Loucy (cell line): Measurements from ENCODE around the gene CD68.
"Not testable (repeated sequence)": the region's sequence is repeated elsewhere in the genome, so short reads cannot be mapped to it uniquely, and the experiment has no call there.

Experiments
- EZH2phosphoT487 ChIP-seq: fragments of 200-600 bp; IDR thresholded peaks from 2 replicates; pipeline ENCODE4 v1.6.1; 2018; ENCODE audit warnings: antibody characterized with exemption, mild to moderate bottlenecking, moderate library complexity, borderline replicate concordance
- TF ChIP-seq, protein P1 (sequence below): fragments of 200-600 bp; sonication (generic); conservative IDR thresholded peaks from 2 replicates; pipeline ENCODE4 v1.5.1; 2014; ENCODE audit warnings: mild to moderate bottlenecking, antibody characterized with exemption, low read length

DNA sequence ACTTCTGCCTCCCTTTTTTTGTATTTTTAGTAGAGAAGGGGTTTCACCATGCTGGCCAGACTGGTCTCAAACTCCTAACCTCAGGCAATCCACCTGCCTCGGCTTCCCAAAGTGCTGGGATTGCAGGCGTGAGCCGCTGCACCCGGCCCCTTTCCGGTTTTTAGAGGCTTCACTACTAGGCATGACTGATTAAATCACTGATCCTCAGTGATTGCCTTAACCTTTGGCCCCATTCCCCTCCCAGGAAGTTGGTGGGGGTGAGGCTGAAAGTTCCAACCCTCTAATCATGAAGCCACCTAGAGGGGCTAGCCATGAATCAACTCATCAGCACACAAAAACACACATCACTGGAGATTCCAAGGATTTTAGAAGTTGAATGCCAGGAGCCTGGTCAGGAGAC is 18.1 kb downstream of the CD68 start:
- TF ChIP-seq, protein P1, sequence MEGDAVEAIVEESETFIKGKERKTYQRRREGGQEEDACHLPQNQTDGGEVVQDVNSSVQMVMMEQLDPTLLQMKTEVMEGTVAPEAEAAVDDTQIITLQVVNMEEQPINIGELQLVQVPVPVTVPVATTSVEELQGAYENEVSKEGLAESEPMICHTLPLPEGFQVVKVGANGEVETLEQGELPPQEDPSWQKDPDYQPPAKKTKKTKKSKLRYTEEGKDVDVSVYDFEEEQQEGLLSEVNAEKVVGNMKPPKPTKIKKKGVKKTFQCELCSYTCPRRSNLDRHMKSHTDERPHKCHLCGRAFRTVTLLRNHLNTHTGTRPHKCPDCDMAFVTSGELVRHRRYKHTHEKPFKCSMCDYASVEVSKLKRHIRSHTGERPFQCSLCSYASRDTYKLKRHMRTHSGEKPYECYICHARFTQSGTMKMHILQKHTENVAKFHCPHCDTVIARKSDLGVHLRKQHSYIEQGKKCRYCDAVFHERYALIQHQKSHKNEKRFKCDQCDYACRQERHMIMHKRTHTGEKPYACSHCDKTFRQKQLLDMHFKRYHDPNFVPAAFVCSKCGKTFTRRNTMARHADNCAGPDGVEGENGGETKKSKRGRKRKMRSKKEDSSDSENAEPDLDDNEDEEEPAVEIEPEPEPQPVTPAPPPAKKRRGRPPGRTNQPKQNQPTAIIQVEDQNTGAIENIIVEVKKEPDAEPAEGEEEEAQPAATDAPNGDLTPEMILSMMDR = not testable (repeated sequence)
- not testable (repeated sequence) for TF ChIP-seq EZH2phosphoT487
